ENCODE data around the gene TMEM69.
"Not testable (repeated sequence)": the region's sequence is repeated elsewhere in the genome, so short reads cannot be mapped to it uniquely, and the experiment has no call there.

TMEM69 gene

GRCh38 chr1:45677751-45678245, 10.2 kb upstream of the TMEM69 start:
- DNase-seq, result no peak

GRCh38 chr1:45678489-45678888, 9.5 kb upstream of the TMEM69 start:
- DNase-seq, result no peak

- DNase-seq, result peak in 3 of 58 donors; percentile 1 to 7 (median 4)
Observed at GRCh38 chr1:45679123-45679522, 8.9 kb upstream of the TMEM69 start.

- DNase-seq, result no peak
Observed at GRCh38 chr1:45682942-45683341, 5.0 kb upstream of the TMEM69 start.

- DNase-seq, result no peak
Observed at GRCh38 chr1:45684402-45684801, 3.6 kb upstream of the TMEM69 start.

GRCh38 chr1:45685308-45686014, 2.5 kb upstream of the TMEM69 start:
- DNase-seq, result peak in 2 of 58 donors; percentile 18 to 37

GRCh38 chr1:45686015-45686287, 2.0 kb upstream of the TMEM69 start:
- DNase-seq, result peak in 26 of 58 donors; percentile 17 to 74 (median 60)

- DNase-seq, result peak; percentile 73 to 98 (median 96)
Observed at GRCh38 chr1:45686288-45687013, 1.5 kb upstream of the TMEM69 start, which contains the start of gene GPBP1L1. TSS of gene GPBP1L1 (minus strand) at chr1:45686533. CDS start at chr1:45659087, 27,446 bp downstream.

- peak; percentile 71 to 99 (median 96) for DNase-seq
Observed at GRCh38 chr1:45687014-45687753, 797 bp upstream of the TMEM69 start.

GRCh38 chr1:45693811-45694210, 5.8 kb downstream of the TMEM69 start:
- DNase-seq, result not testable (repeated sequence)

GRCh38 chr1:45694823-45695222, 6.8 kb downstream of the TMEM69 start:
- DNase-seq, result no peak

GRCh38 chr1:45704637-45705036, 16.7 kb downstream of the TMEM69 start:
- no peak for DNase-seq

GRCh38 chr1:45713711-45714110, 25.7 kb downstream of the TMEM69 start:
- DNase-seq, result no peak

GRCh38 chr1:45716700-45717099, 28.7 kb downstream of the TMEM69 start:
- DNase-seq, result no peak

- DNase-seq, result not testable (repeated sequence)
Observed at GRCh38 chr1:45717386-45717785, 29.4 kb downstream of the TMEM69 start.

GRCh38 chr1:45718289-45718688, 30.3 kb downstream of the TMEM69 start:
- no peak for DNase-seq

GRCh38 chr1:45721207-45721606, 33.2 kb downstream of the TMEM69 start:
- no peak for DNase-seq

GRCh38 chr1:45722809-45723208, 34.8 kb downstream of the TMEM69 start:
- DNase-seq, result no peak

- no peak for DNase-seq
Observed at GRCh38 chr1:45723248-45723930, 35.4 kb downstream of the TMEM69 start.

- not testable (repeated sequence) for DNase-seq
Observed at GRCh38 chr1:45726007-45726406, 38.0 kb downstream of the TMEM69 start.

GRCh38 chr1:45730075-45730779, 42.2 kb downstream of the TMEM69 start:
- DNase-seq, result no peak

Measured in anterior cingulate cortex (tissue), 58 donors.